Neural cell (in vitro differentiated cells): ENCODE measurements around the gene ATG2A.

Experiments
- CTCF ChIP-seq: fragments of 450-650 bp; IDR thresholded peaks from 2 replicates; pipeline ENCODE4 v1.5.1; 2014; ENCODE audit warnings: antibody characterized with exemption, mild to moderate bottlenecking, moderate library complexity; ENCODE audit not compliant: poor library complexity, severe bottlenecking
- EP300 ChIP-seq: fragments of 450-650 bp; conservative IDR thresholded peaks from 2 replicates; pipeline ENCODE4 v1.6.1; 2014; ENCODE audit warnings: antibody characterized with exemption, mild to moderate bottlenecking, moderate library complexity; ENCODE audit not compliant: poor library complexity, severe bottlenecking
- POLR2AphosphoS5 ChIP-seq: IDR thresholded peaks from 2 replicates; pipeline ENCODE4 v1.6.1; 2012
- RAD21 ChIP-seq: fragments of 450-650 bp; conservative IDR thresholded peaks from 2 replicates; pipeline ENCODE4 v1.6.1; 2014; ENCODE audit warnings: antibody characterized with exemption, mild to moderate bottlenecking, moderate library complexity
- SMC3 ChIP-seq: fragments of 450-650 bp; conservative IDR thresholded peaks from 2 replicates; pipeline ENCODE4 v1.6.1; 2014; ENCODE audit warnings: antibody characterized with exemption, mild to moderate bottlenecking, moderate library complexity; ENCODE audit not compliant: poor library complexity
- TAF1 ChIP-seq: IDR thresholded peaks from 2 replicates; pipeline ENCODE4 v1.6.1; 2012; ENCODE audit warnings: low read depth

GRCh38 chr11:64963072-64963631 is 46.1 kb upstream of the ATG2A start:
- no peak for TF ChIP-seq CTCF
- TF ChIP-seq SMC3, result no peak
- no peak for TF ChIP-seq EP300
- TF ChIP-seq POLR2AphosphoS5, result no peak
- TF ChIP-seq RAD21, result no peak
- TF ChIP-seq TAF1, result no peak
